HG02981 (cell line): ENCODE results near the gene SEL1L3.
A peak's percentile ranks its signal among the peaks of the same experiment; 100 is the strongest.
"Not testable (repeated sequence)": the region's sequence is repeated elsewhere in the genome, so short reads cannot be mapped to it uniquely, and the experiment has no call there.

Experiments used
- ATAC-seq: cut with Tn5 transposase; IDR thresholded peaks from one replicate; pipeline ENCODE4 v1.9.1; 2021; ENCODE audit warnings: mild to moderate bottlenecking, moderate library complexity; ENCODE audit not compliant: unreplicated experiment

The SEL1L3 gene

GRCh38 chr4:25879991-25880651 is 17.3 kb upstream of the SEL1L3 start:
- peak; percentile 45 for ATAC-seq

- no peak for ATAC-seq
Observed at GRCh38 chr4:25879587-25879986, 16.8 kb upstream of the SEL1L3 start.

- no peak for ATAC-seq
Observed at GRCh38 chr4:25879091-25879584, 16.4 kb upstream of the SEL1L3 start.

GRCh38 chr4:25878676-25879075 is 15.9 kb upstream of the SEL1L3 start:
- ATAC-seq: no peak

- ATAC-seq: peak; percentile 44
Observed at GRCh38 chr4:25875281-25875745, 12.5 kb upstream of the SEL1L3 start.

- ATAC-seq: peak; percentile 54
Observed at GRCh38 chr4:25874655-25875054, 11.9 kb upstream of the SEL1L3 start.

GRCh38 chr4:25873632-25874129 is 10.9 kb upstream of the SEL1L3 start:
- ATAC-seq: no peak

GRCh38 chr4:25872851-25873631 is 10.3 kb upstream of the SEL1L3 start:
- ATAC-seq: no peak

GRCh38 chr4:25870081-25870480 is 7.3 kb upstream of the SEL1L3 start:
- no peak for ATAC-seq

- no peak for ATAC-seq
Observed at GRCh38 chr4:25867781-25868294, 5.0 kb upstream of the SEL1L3 start.

- ATAC-seq: not testable (repeated sequence)
Observed at GRCh38 chr4:25866401-25866800, 3.6 kb upstream of the SEL1L3 start.

- no peak for ATAC-seq
Observed at GRCh38 chr4:25865586-25865985, 2.8 kb upstream of the SEL1L3 start.

- ATAC-seq: no peak
Observed at GRCh38 chr4:25863831-25864418, 1.1 kb upstream of the SEL1L3 start.

GRCh38 chr4:25863347-25863784 is 578 bp upstream of the SEL1L3 start:
- ATAC-seq: no peak

GRCh38 chr4:25861951-25862410 is 807 bp downstream of the SEL1L3 start:
- ATAC-seq: peak; percentile 5

- ATAC-seq: no peak
Observed at GRCh38 chr4:25861280-25861950, 1.4 kb downstream of the SEL1L3 start.

- ATAC-seq: peak; percentile 34
Observed at GRCh38 chr4:25860586-25861279, 2.1 kb downstream of the SEL1L3 start.

- ATAC-seq: peak; percentile 47
Observed at GRCh38 chr4:25859429-25860148, 3.2 kb downstream of the SEL1L3 start.

- ATAC-seq: no peak
Observed at GRCh38 chr4:25857851-25858400, 4.9 kb downstream of the SEL1L3 start.
